Esophagus muscularis mucosa (tissue), 4 donors: ENCODE measurements around the gene CNBP. TPM values are rescaled to one million over a fixed set of nuclear protein-coding genes. Genes with fewer than 3 reads are reported as not detected.
"Not testable (repeated sequence)": the region's sequence is repeated elsewhere in the genome, so short reads cannot be mapped to it uniquely, and the experiment has no call there.

Source experiments
- DNase-seq: peaks from one replicate; pipeline ENCODE4 v3.0.0-alpha.2; 2017; ENCODE audit errors: extremely low spot score
- H3K27ac ChIP-seq, 4 donors: fragments of 200-600 bp; sonication (generic); replicated peaks in 1 of 4; 1 replicate in 3 of 4; 2 replicates in 1 of 4; pipeline ENCODE4 v1.5.1; 2016 to 2019; ENCODE audit warnings: mild to moderate bottlenecking in 1 of 4
- H3K27me3 ChIP-seq, 4 donors: fragments of 200-600 bp; sonication (generic); one replicate each; pipeline versions ENCODE4 v1.5.1 to v1.6.0; 2016 to 2019
- H3K36me3 ChIP-seq, 4 donors: fragments of 200-600 bp; sonication (generic); one replicate each; pipeline ENCODE4 v1.5.1; 2016 to 2019
- H3K4me1 ChIP-seq, 4 donors: fragments of 200-600 bp; sonication (generic); one replicate each; pipeline ENCODE4 v1.5.1; 2016 to 2019
- H3K4me3 ChIP-seq, 4 donors: fragments of 200-600 bp; sonication (generic); 1 replicate in 2 of 4; 2 replicates in 2 of 4; pipeline ENCODE4 v1.5.1; 2016 to 2019; ENCODE audit warnings: mild to moderate bottlenecking in 4 of 4, moderate library complexity in 1 of 4
- H3K9me3 ChIP-seq, 4 donors: fragments of 200-600 bp; sonication (generic); 1 replicate in 3 of 4; 2 replicates in 1 of 4; pipeline ENCODE4 v1.5.1; 2016 to 2019
- EP300 ChIP-seq: sonication (generic); formaldehyde crosslinking; IDR thresholded peaks from one replicate; pipeline ENCODE4 v1.6.1; 2017; ENCODE audit warnings: antibody characterized with exemption
- POLR2A ChIP-seq: fragments of 450-650 bp; IDR thresholded peaks from one replicate; pipeline ENCODE4 v1.6.1; 2017; ENCODE audit warnings: antibody characterized with exemption, moderate library complexity, mild to moderate bottlenecking, low read depth
- POLR2AphosphoS5 ChIP-seq, 2 donors: sonication (generic); formaldehyde crosslinking; IDR thresholded peaks; one replicate each; pipeline ENCODE4 v1.6.1; 2017; ENCODE audit warnings: antibody characterized with exemption in 2 of 2
- WGBS: methylation state at CpG from one replicate; pipeline ENCODE4 v1.1.5; 2018; 5-methylcytosine and 5-hydroxymethylcytosine counted together
- intact Hi-C: fragments of 100-400 bp; cut with DNase I; formaldehyde crosslinking; loops from one replicate; pipeline ENCODE4 v1.15.1; 2023
- total RNA-seq, 4 donors: library from RNA; depleted of rRNA; stranded (reverse); fragments of >200 nt; gene quantifications; one replicate each; pipeline versions ENCODE4 v1.1.0 to v1.2.1, GENCODE V29; 2016
- TF ChIP-seq, protein P1 (sequence below), 3 experiments: fragments of 200-600 bp in 2 of 3; fragments of 450-650 bp in 1 of 3; sonication (generic) in 2 of 3; IDR thresholded peaks; one replicate each; pipeline ENCODE4 v1.5.1; 2017 to 2019; ENCODE audit warnings: antibody characterized with exemption in 3 of 3, mild to moderate bottlenecking in 2 of 3, moderate library complexity in 1 of 3

Gene CNBP
- total RNA-seq, 4 donors from 2014 or later, result 395 to 523 (median 469) TPM

DNA sequence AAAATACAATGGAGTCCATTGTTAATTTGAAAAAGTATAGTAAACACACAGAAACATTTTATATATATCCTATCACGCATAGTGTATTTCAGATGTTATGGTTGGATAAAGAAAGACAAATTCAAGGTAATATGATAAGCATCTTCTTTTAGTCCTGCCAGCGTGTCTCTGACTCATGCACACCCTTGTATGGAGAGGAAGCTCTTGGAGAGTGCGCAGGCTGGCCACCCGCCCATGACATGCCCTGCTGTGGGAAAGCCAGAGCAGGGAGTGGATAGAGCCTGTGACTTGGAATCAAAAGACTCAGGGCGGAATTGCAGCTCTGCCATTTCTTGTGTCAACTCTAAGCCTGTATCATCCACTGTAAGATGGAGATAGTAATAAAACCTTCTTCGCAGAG is 42.7 kb upstream of the CNBP start:
- intact Hi-C loops, result no loop called here
- peak overlapping the region; percentile 70 to 77 (median 76) for H3K27ac ChIP-seq
- TF ChIP-seq EP300 (no peak), POLR2A (no peak), POLR2AphosphoS5 (IDR thresholded peaks at IDR 0.05) (peak; percentile 66 to 79)
- TF ChIP-seq, protein P1, sequence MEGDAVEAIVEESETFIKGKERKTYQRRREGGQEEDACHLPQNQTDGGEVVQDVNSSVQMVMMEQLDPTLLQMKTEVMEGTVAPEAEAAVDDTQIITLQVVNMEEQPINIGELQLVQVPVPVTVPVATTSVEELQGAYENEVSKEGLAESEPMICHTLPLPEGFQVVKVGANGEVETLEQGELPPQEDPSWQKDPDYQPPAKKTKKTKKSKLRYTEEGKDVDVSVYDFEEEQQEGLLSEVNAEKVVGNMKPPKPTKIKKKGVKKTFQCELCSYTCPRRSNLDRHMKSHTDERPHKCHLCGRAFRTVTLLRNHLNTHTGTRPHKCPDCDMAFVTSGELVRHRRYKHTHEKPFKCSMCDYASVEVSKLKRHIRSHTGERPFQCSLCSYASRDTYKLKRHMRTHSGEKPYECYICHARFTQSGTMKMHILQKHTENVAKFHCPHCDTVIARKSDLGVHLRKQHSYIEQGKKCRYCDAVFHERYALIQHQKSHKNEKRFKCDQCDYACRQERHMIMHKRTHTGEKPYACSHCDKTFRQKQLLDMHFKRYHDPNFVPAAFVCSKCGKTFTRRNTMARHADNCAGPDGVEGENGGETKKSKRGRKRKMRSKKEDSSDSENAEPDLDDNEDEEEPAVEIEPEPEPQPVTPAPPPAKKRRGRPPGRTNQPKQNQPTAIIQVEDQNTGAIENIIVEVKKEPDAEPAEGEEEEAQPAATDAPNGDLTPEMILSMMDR (IDR thresholded peaks at IDR 0.05), result no peak

DNA sequence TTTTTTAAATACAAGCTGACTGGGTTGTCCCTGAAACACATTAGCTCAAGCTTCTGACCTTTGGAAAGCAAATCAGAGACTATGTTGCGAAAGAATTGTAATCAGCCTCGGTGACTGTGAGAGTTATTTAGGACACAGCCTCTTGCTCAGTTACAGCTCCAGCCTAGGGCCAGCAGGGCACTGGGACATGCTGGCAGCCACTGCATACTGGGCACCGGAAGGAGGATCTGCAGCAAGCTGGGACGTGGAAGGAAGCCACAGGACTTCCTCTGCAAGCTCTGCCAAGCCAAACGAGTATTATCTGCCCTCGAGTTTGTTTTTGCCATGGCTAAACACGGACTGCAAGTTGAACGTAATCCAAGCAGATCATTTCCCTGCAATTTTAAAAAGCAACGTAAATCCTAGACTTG is 41.3 kb upstream of the CNBP start:
- no peak for DNase-seq
- H3K9me3 ChIP-seq, result no peaks in the 10 kb centered on the region
- H3K27ac ChIP-seq, result peak overlapping the region; percentile 70 to 77 (median 76)
- no peaks in the 10 kb centered on the region for H3K36me3 ChIP-seq
- peak overlapping the region; percentile 13 to 40 (median 30) for H3K4me3 ChIP-seq
- intact Hi-C loops, result no loop called here
- TF ChIP-seq POLR2AphosphoS5 (IDR thresholded peaks at IDR 0.05) (peak; percentile 68 to 79), EP300 (no peak)
- TF ChIP-seq, protein P1 (IDR thresholded peaks at IDR 0.05), result peak in 2 of 3 experiments; percentile 6 to 9
- H3K27me3 ChIP-seq, result no peaks in the 10 kb centered on the region
- 10% methylated on average over 9 of the region's 9 CpGs for WGBS
- peaks cover 45 to 56% (median 53%) of the 10 kb centered on the region in 4 donors for H3K4me1 ChIP-seq

More for the DNA sequence above, 42.7 kb upstream of the CNBP start:
- no peaks in the 10 kb centered on the region for H3K9me3 ChIP-seq
- H3K4me3 ChIP-seq, result no peak overlapping the region
- no peaks in the 10 kb centered on the region for H3K27me3 ChIP-seq
- H3K36me3 ChIP-seq, result no peaks in the 10 kb centered on the region
- H3K4me1 ChIP-seq, result peaks cover 45 to 56% (median 53%) of the 10 kb centered on the region in 4 donors
- 41% methylated on average over 6 of the region's 6 CpGs for WGBS
- no peak for DNase-seq

DNA sequence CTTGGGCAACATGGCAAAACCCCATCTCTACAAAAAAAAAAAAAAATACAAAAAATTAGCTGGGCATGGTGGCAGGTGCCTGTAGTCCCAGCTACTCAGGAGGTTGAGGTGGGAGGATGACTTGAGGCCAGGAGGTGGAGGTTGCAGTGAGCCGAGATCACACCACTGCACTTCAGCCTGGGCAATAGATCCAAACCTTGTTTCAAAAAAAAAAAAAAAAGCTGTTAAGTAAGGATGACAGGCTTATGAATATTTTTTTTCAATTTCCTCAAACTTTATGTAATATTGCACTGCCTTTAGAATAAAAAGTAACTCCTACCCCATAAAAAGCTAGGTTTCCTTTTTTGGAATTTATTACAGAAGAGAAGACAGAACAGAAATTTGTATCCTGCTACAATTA is 40.7 kb upstream of the CNBP start:
- H3K27me3 ChIP-seq, H3K36me3 ChIP-seq, intact Hi-C loops, DNase-seq, H3K9me3 ChIP-seq: not testable (repeated sequence)
- H3K27ac ChIP-seq, result peak overlapping the region; percentile 70 to 77 (median 76)
- peaks cover 43 to 51% (median 49%) of the 10 kb centered on the region in 4 donors for H3K4me1 ChIP-seq
- WGBS, result 48% methylated on average over 1 of the region's 1 CpG
- peak overlapping the region in 1 of 4 donors; percentile 13 for H3K4me3 ChIP-seq

DNA sequence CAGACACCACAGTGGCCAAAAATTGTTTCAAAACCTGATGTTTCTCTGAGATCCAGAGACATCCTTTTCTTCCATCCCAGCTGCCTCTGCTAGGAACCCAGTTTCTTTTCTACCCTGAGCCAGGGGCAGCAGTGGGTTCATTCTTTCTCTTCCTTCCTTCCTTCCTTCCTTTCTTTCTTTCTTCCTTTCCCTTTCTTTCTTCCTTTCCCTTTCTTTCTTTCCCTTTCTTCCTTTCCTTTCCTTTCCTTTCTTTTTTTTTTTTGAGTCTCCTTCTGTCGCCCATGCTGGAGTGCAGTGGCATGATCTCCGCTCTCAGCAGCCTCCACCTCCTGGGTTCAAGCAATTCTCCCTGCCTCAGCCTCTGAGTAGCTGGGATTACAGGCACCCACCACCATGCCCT is 35.0 kb upstream of the CNBP start:
- Histone ChIP-seq H3K4me1 (no peaks in the 10 kb centered on the region), H3K36me3 (no peaks in the 10 kb centered on the region), H3K4me3 (no peak overlapping the region), H3K27me3 (no peaks in the 10 kb centered on the region), H3K27ac (no peak overlapping the region), H3K9me3 (no peaks in the 10 kb centered on the region)
- 85% methylated on average over 2 of the region's 2 CpGs for WGBS
- intact Hi-C loops, result no loop called here
- TF ChIP-seq EP300 (no peak), POLR2AphosphoS5 (IDR thresholded peaks at IDR 0.05) (no peak), POLR2A (no peak)
- TF ChIP-seq, protein P1 (IDR thresholded peaks at IDR 0.05), result no peak
- no peak for DNase-seq

DNA sequence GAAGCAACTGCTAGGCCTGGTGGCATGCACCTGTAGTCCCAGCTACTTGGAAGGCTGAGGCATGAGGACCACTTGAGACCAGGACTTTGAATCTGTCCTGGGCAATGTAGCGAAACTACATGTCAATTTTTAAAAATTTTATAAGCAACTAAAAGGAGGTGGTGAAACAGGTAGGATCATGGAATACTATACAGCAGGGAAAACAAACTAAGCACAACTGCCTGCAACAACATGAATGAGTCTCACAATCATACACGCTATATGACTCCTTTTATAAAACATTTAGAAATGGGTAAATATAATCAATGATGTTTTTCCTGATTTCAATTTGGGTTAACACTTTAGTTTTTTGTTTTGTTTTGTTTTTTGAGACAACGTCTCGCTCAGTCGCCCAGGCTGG is 29.5 kb upstream of the CNBP start:
- Histone ChIP-seq H3K36me3 (no peaks in the 10 kb centered on the region), H3K27me3 (no peaks in the 10 kb centered on the region), H3K4me1 (peaks cover 10 to 21% (median 15%) of the 10 kb centered on the region in 4 donors), H3K27ac (no peak overlapping the region), H3K9me3 (no peaks in the 10 kb centered on the region), H3K4me3 (no peak overlapping the region)
- 95% methylated on average over 5 of the region's 5 CpGs for whole genome bisulfite sequencing
- no peak for DNase-seq
- intact Hi-C loops, result no loop called here
- TF ChIP-seq POLR2A, result no peak
- no peak for TF ChIP-seq POLR2AphosphoS5 (IDR thresholded peaks at IDR 0.05)
- no peak for TF ChIP-seq EP300
- TF ChIP-seq, protein P1 (IDR thresholded peaks at IDR 0.05), result no peak
